Sigmoid colon (tissue), 7 donors: ENCODE results near the gene DLX3. TPM values are rescaled to one million over a fixed set of nuclear protein-coding genes. Genes with fewer than 3 reads are reported as not detected.
A peak's percentile ranks its signal among the peaks of the same experiment; 100 is the strongest.

Experiments used
- DNase-seq: peaks from one replicate; pipeline ENCODE4 v3.0.0-alpha.2; 2019
- H3K27ac ChIP-seq, 4 donors: fragments of 200-600 bp; sonication (generic); one replicate each; pipeline ENCODE4 v1.5.1; 2016 to 2019; ENCODE audit warnings: mild to moderate bottlenecking in 1 of 4
- H3K27me3 ChIP-seq, 3 donors: fragments of 200-600 bp; sonication (generic); one replicate each; pipeline ENCODE4 v1.5.1; 2019; ENCODE audit warnings: mild to moderate bottlenecking in 1 of 3
- H3K36me3 ChIP-seq, 4 donors: fragments of 200-600 bp; sonication (generic); one replicate each; pipeline ENCODE4 v1.5.1; 2016 to 2019
- H3K4me1 ChIP-seq, 4 donors: fragments of 200-600 bp; sonication (generic); one replicate each; pipeline ENCODE4 v1.5.1; 2017 to 2019
- H3K4me3 ChIP-seq, 4 donors: fragments of 200-600 bp; sonication (generic); one replicate each; pipeline ENCODE4 v1.5.1; 2017 to 2019; ENCODE audit warnings: mild to moderate bottlenecking in 2 of 4, moderate library complexity in 1 of 4
- H3K9me3 ChIP-seq, 4 donors: fragments of 200-600 bp in 3 of 4; sonication (generic) in 3 of 4; one replicate each; pipeline versions ENCODE4 v1.5.1 to v1.6.1; 2013 to 2019
- CTCF ChIP-seq, 4 experiments: fragments of 450-650 bp in 3 of 4; fragments of 200-600 bp in 1 of 4; IDR thresholded peaks; one replicate each; pipeline ENCODE4 v1.5.1; 2016 to 2019; ENCODE audit warnings: antibody characterized with exemption in 4 of 4, mild to moderate bottlenecking in 3 of 4, moderate library complexity in 2 of 4
- EP300 ChIP-seq, 4 donors: sonication (generic); formaldehyde crosslinking; IDR thresholded peaks; one replicate each; pipeline ENCODE4 v1.6.1; 2017; ENCODE audit warnings: antibody characterized with exemption in 4 of 4
- POLR2A ChIP-seq, 2 donors: fragments of 450-650 bp; IDR thresholded peaks; one replicate each; pipeline ENCODE4 v1.6.1; 2016; ENCODE audit warnings: antibody characterized with exemption in 2 of 2, mild to moderate bottlenecking in 2 of 2, moderate library complexity in 2 of 2
- POLR2AphosphoS5 ChIP-seq, 4 donors: sonication (generic); formaldehyde crosslinking; IDR thresholded peaks; one replicate each; pipeline ENCODE4 v1.6.1; 2017; ENCODE audit warnings: antibody characterized with exemption in 4 of 4
- WGBS, 2 donors: extraction: QIAGEN DNeasy Blood & Tissue Kit; methylation state at CpG; one replicate each; pipeline ENCODE4 v1.1.7; 2013; 5-methylcytosine and 5-hydroxymethylcytosine counted together
- intact Hi-C: fragments of 100-400 bp; cut with DNase I; formaldehyde crosslinking; loops from one replicate; pipeline ENCODE4 v1.15.1; 2023
- polyA plus RNA-seq, 3 donors: library from polyadenylated mRNA; stranded (reverse); fragments of 200-250 nt; gene quantifications; one replicate each; pipeline ENCODE4 v1.2.3, GENCODE V29; 2013
- total RNA-seq, 4 donors: library from RNA; depleted of rRNA; stranded (reverse); fragments of >200 nt; gene quantifications; one replicate each; pipeline ENCODE4 v1.1.0, GENCODE V29; 2016
- donor health status: healthy with polysubstance abuse.
- donor health status: Bipolar disorder and iron deficiency.
- donor health status: healthy.

The DLX3 gene
- total and polyA plus RNA-seq, 7 donors, result 0.07 to 0.27 TPM; not detected in 5

GRCh38 chr17:49952209-49952911 lies 42.7 kb downstream of the DLX3 start:
- no peaks in the 10 kb centered on the region for H3K4me1 ChIP-seq
- peaks cover 16 to 57% (median 36%) of the 10 kb centered on the region in 3 donors for H3K27me3 ChIP-seq
- peak; percentile 77 for DNase-seq
- H3K4me3 ChIP-seq, result no peak overlapping the region
- intact Hi-C loops, result loop anchor here (1.0 kb wide), 1 partner anchor 45 kb away; no protein-coding TSS in a partner anchor
- no peak overlapping the region for H3K27ac ChIP-seq
- TF ChIP-seq POLR2A (IDR thresholded peaks at IDR 0.05), result no peak
- TF ChIP-seq CTCF (IDR thresholded peaks at IDR 0.05), result peak; percentile 28 to 72 (median 62)
- no peaks in the 10 kb centered on the region for H3K9me3 ChIP-seq
- H3K36me3 ChIP-seq, result no peaks in the 10 kb centered on the region
- 27 to 43% methylated on average over 7 of the region's 7 CpGs for WGBS, 2 donors

GRCh38 chr17:49951362-49952082 lies 43.5 kb downstream of the DLX3 start:
- no peaks in the 10 kb centered on the region for H3K4me1 ChIP-seq
- peaks cover 16 to 65% (median 41%) of the 10 kb centered on the region in 3 donors for H3K27me3 ChIP-seq
- intact Hi-C loops, result loop anchor here (1.0 kb wide), 1 partner anchor 46 kb away; no protein-coding TSS in a partner anchor
- H3K27ac ChIP-seq, result no peak overlapping the region
- TF ChIP-seq EP300 (IDR thresholded peaks at IDR 0.05), result no peak
- TF ChIP-seq POLR2AphosphoS5 (IDR thresholded peaks at IDR 0.05), result no peak
- no peak for TF ChIP-seq CTCF (IDR thresholded peaks at IDR 0.05)
- TF ChIP-seq POLR2A (IDR thresholded peaks at IDR 0.05), result no peak
- no peaks in the 10 kb centered on the region for H3K36me3 ChIP-seq
- no peaks in the 10 kb centered on the region for H3K9me3 ChIP-seq
- no peak overlapping the region for H3K4me3 ChIP-seq
- 39 to 57% methylated on average over 14 of the region's 14 CpGs for WGBS, 2 donors
- DNase-seq, result no peak

GRCh38 chr17:49949634-49950033 lies 45.4 kb downstream of the DLX3 start:
- H3K36me3 ChIP-seq, result no peaks in the 10 kb centered on the region
- DNase-seq, result no peak
- no peak for TF ChIP-seq POLR2A (IDR thresholded peaks at IDR 0.05)
- no peak for TF ChIP-seq CTCF (IDR thresholded peaks at IDR 0.05)
- TF ChIP-seq POLR2AphosphoS5 (IDR thresholded peaks at IDR 0.05), result no peak
- TF ChIP-seq EP300 (IDR thresholded peaks at IDR 0.05), result no peak
- no peak overlapping the region for H3K27ac ChIP-seq
- H3K4me3 ChIP-seq, result no peak overlapping the region
- no peaks in the 10 kb centered on the region for H3K9me3 ChIP-seq
- H3K4me1 ChIP-seq, result no peaks in the 10 kb centered on the region
- H3K27me3 ChIP-seq, result peaks cover 16 to 84% (median 41%) of the 10 kb centered on the region in 3 donors
- WGBS, 2 donors, result 61 to 79% methylated on average over 2 of the region's 2 CpGs
- intact Hi-C loops, result no loop called here

GRCh38 chr17:49946964-49947584 lies 48.0 kb downstream of the DLX3 start:
- H3K27me3 ChIP-seq, result peaks cover 16 to 91% (median 38%) of the 10 kb centered on the region in 3 donors
- no peaks in the 10 kb centered on the region for H3K9me3 ChIP-seq
- intact Hi-C loops, result no loop called here
- no peak overlapping the region for H3K4me3 ChIP-seq
- no peaks in the 10 kb centered on the region for H3K36me3 ChIP-seq
- no peak for TF ChIP-seq CTCF (IDR thresholded peaks at IDR 0.05)
- no peak for TF ChIP-seq EP300 (IDR thresholded peaks at IDR 0.05)
- no peak for TF ChIP-seq POLR2AphosphoS5 (IDR thresholded peaks at IDR 0.05)
- TF ChIP-seq POLR2A (IDR thresholded peaks at IDR 0.05), result no peak
- 57 to 75% methylated on average over 11 of the region's 11 CpGs for whole genome bisulfite sequencing, 2 donors
- DNase-seq, result no peak
- no peak overlapping the region for H3K27ac ChIP-seq
- H3K4me1 ChIP-seq, result no peaks in the 10 kb centered on the region
